ENCODE results near the gene ZFYVE27. TPM values are rescaled to one million over a fixed set of nuclear protein-coding genes. Genes with fewer than 3 reads are reported as not detected.

ZFYVE27 gene
- total RNA-seq, 2 experiments from 2014 or later: 24.0 to 33.0 TPM

DNA sequence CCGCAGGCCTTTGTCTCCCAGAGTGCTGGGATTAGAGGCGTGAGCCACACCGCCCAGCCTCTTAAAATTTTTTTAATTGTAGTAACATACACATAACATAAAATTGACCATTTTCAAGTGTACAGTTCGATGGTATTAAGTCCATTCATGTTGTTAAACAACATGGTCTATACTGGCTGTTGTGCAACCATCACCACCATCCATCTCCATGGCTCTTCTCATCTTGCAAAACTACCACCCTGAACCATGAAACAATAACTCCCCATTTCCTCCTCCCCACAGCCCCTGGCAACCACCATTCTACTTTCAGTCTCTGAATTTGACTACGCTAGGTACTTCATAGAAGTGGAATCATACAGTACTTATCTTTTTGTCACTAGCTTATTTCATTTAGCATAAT, 7.9 kb upstream of the ZFYVE27 start:
- no peaks in the 10 kb centered on the region for H3K9me3 ChIP-seq (ENCODE audit: low read length)
- ChIA-PET CTCF (ENCODE audit: unreplicated experiment) (no interaction called here), POLR2A (interaction anchor here (0.7 kb wide), 1 partner anchor 18 kb away, joined by 3 read pairs; no protein-coding TSS in a partner anchor)
- no peaks in the 10 kb centered on the region for H4K20me1 ChIP-seq (ENCODE audit: insufficient read depth, low read length)
- no peak overlapping the region for H3K27ac ChIP-seq (ENCODE audit: low read depth, low read length, poor library complexity, severe bottlenecking)
- H3K4me1 ChIP-seq (ENCODE audit: insufficient read depth, low read length, poor library complexity, severe bottlenecking): no peaks in the 10 kb centered on the region
- no peak overlapping the region for H3K4me2 ChIP-seq (ENCODE audit: low read length)
- intact Hi-C loops (cut with micrococcal nuclease; ENCODE audit: unreplicated experiment): no loop called here
- BruUV-seq (replicated peaks): no TSS peak
- H3K9me2 ChIP-seq (ENCODE audit: insufficient read depth, low read length): no peaks in the 10 kb centered on the region
- DNase-seq (ENCODE audit: low spot score): no peak
- H2AFZ ChIP-seq (ENCODE audit: low read length): no peak overlapping the region
- TF ChIP-seq, protein P1, sequence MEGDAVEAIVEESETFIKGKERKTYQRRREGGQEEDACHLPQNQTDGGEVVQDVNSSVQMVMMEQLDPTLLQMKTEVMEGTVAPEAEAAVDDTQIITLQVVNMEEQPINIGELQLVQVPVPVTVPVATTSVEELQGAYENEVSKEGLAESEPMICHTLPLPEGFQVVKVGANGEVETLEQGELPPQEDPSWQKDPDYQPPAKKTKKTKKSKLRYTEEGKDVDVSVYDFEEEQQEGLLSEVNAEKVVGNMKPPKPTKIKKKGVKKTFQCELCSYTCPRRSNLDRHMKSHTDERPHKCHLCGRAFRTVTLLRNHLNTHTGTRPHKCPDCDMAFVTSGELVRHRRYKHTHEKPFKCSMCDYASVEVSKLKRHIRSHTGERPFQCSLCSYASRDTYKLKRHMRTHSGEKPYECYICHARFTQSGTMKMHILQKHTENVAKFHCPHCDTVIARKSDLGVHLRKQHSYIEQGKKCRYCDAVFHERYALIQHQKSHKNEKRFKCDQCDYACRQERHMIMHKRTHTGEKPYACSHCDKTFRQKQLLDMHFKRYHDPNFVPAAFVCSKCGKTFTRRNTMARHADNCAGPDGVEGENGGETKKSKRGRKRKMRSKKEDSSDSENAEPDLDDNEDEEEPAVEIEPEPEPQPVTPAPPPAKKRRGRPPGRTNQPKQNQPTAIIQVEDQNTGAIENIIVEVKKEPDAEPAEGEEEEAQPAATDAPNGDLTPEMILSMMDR (conservative IDR thresholded peaks at IDR 0.05; ENCODE audit: low read length): no peak
- TF ChIP-seq EZH2phosphoT487 (IDR thresholded peaks at IDR 0.05; ENCODE audit: borderline replicate concordance, low read depth, low read length): no peak
- no peaks in the 10 kb centered on the region for H3K79me2 ChIP-seq (ENCODE audit: insufficient read depth, low read depth, low read length)
- H3K36me3 ChIP-seq (ENCODE audit: insufficient read depth, low read length): no peaks in the 10 kb centered on the region
- H3K4me3 ChIP-seq (ENCODE audit: low read depth, low read length, poor library complexity, severe bottlenecking): no peak overlapping the region

DNA sequence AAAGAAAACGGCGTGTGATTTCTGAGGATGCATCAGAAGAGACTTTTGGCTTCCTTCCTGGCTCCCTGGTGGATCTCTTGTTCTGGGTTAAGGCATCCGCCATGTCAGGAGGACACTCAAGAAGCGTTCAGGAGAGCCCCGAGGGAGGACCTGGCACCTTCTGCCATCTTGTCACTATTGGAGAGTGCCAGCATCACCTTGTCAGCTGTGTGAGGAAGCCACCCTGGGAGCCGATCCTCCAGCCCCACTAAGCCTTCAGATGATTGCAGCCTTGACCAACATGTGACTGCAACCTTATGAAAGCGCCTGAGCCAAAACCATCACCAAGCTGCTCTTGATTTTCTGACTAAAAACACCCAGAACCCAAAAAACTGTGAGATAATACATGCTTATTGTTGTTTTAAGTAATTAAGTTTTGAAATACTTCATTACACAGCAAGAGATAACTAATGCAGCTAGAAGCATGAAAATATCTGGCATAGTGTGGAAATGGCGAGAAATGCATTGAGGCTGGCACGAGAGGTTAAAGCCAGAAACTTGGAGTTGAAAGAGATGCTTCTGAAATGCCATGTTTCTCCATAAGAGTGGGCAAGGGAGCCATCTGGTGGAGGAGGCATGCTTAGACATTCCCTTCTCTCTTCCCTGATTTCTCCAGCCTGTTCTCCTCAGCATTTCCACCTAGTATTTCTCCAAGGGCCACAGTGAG, 5.4 kb upstream of the ZFYVE27 start:
- TF ChIP-seq, protein P1 (conservative IDR thresholded peaks at IDR 0.05; ENCODE audit: low read length): peak; percentile 88
- TF ChIP-seq EZH2phosphoT487 (IDR thresholded peaks at IDR 0.05; ENCODE audit: borderline replicate concordance, low read depth, low read length): no peak
- intact Hi-C loops (cut with micrococcal nuclease; ENCODE audit: unreplicated experiment): loop anchor here (1.0 to 5.0 kb wide), 4 partner anchors 22 to 159 kb away; partner anchors contain the start of genes ANKRD2 and AVPI1
- H3K9me3 ChIP-seq (ENCODE audit: low read length): no peaks in the 10 kb centered on the region
- H3K9me2 ChIP-seq (ENCODE audit: insufficient read depth, low read length): no peaks in the 10 kb centered on the region
- H2AFZ ChIP-seq (ENCODE audit: low read length): 0 out of 2 replicates have a peak overlapping the region, but pooled peaks have one; percentile 23
- H4K20me1 ChIP-seq (ENCODE audit: insufficient read depth, low read length): no peaks in the 10 kb centered on the region
- no TSS peak for BruUV-seq (replicated peaks)
- no peak overlapping the region for H3K27ac ChIP-seq (ENCODE audit: low read depth, low read length, poor library complexity, severe bottlenecking)
- no peaks in the 10 kb centered on the region for H3K36me3 ChIP-seq (ENCODE audit: insufficient read depth, low read length)
- ChIA-PET POLR2A (no interaction called here), CTCF (ENCODE audit: unreplicated experiment) (interaction anchor here (0.6 to 0.9 kb wide), 2 partner anchors 30 to 297 kb away, joined by 3 read pairs; no protein-coding TSS in a partner anchor)
- DNase-seq (ENCODE audit: low spot score): peak; percentile 67
- H3K4me2 ChIP-seq (ENCODE audit: low read length): no peak overlapping the region
- no peaks in the 10 kb centered on the region for H3K79me2 ChIP-seq (ENCODE audit: insufficient read depth, low read depth, low read length)
- peaks cover 9% of the 10 kb centered on the region for H3K4me1 ChIP-seq (ENCODE audit: insufficient read depth, low read length, poor library complexity, severe bottlenecking)
- H3K4me3 ChIP-seq (ENCODE audit: low read depth, low read length, poor library complexity, severe bottlenecking): no peak overlapping the region

GRCh38 chr10:97732052-97732359, 4.9 kb upstream of the ZFYVE27 start:
- H3K4me3 ChIP-seq (ENCODE audit: low read depth, low read length, poor library complexity, severe bottlenecking): no peak overlapping the region
- no peak for TF ChIP-seq EZH2phosphoT487 (IDR thresholded peaks at IDR 0.05; ENCODE audit: borderline replicate concordance, low read depth, low read length)
- TF ChIP-seq, protein P1 (conservative IDR thresholded peaks at IDR 0.05; ENCODE audit: low read length): peak; percentile 48
- intact Hi-C loops (cut with micrococcal nuclease; ENCODE audit: unreplicated experiment): loop anchor here (5.0 kb wide), 1 partner anchor 160 kb away; the partner anchor contains the start of gene ANKRD2
- H3K79me2 ChIP-seq (ENCODE audit: insufficient read depth, low read depth, low read length): no peaks in the 10 kb centered on the region
- no peaks in the 10 kb centered on the region for H3K36me3 ChIP-seq (ENCODE audit: insufficient read depth, low read length)
- CTCF ChIA-PET (ENCODE audit: unreplicated experiment): interaction anchor here (0.9 kb wide), 1 partner anchor 31 kb away, joined by 3 read pairs; no protein-coding TSS in a partner anchor
- peaks cover 13% of the 10 kb centered on the region for H3K4me1 ChIP-seq (ENCODE audit: insufficient read depth, low read length, poor library complexity, severe bottlenecking)
- BruUV-seq (replicated peaks): no TSS peak
- H3K9me3 ChIP-seq (ENCODE audit: low read length): no peaks in the 10 kb centered on the region
- H2AFZ ChIP-seq (ENCODE audit: low read length): no peak overlapping the region
- H3K9me2 ChIP-seq (ENCODE audit: insufficient read depth, low read length): no peaks in the 10 kb centered on the region
- H4K20me1 ChIP-seq (ENCODE audit: insufficient read depth, low read length): no peaks in the 10 kb centered on the region
- H3K4me2 ChIP-seq (ENCODE audit: low read length): no peak overlapping the region
- H3K27ac ChIP-seq (ENCODE audit: low read depth, low read length, poor library complexity, severe bottlenecking): no peak overlapping the region
- POLR2A ChIA-PET: no interaction called here
- DNase-seq (ENCODE audit: low spot score): no peak

Data from OCI-LY7 (cell line).